Measurements from ENCODE around the gene PCK1.

- TF ChIP-seq, protein P1, sequence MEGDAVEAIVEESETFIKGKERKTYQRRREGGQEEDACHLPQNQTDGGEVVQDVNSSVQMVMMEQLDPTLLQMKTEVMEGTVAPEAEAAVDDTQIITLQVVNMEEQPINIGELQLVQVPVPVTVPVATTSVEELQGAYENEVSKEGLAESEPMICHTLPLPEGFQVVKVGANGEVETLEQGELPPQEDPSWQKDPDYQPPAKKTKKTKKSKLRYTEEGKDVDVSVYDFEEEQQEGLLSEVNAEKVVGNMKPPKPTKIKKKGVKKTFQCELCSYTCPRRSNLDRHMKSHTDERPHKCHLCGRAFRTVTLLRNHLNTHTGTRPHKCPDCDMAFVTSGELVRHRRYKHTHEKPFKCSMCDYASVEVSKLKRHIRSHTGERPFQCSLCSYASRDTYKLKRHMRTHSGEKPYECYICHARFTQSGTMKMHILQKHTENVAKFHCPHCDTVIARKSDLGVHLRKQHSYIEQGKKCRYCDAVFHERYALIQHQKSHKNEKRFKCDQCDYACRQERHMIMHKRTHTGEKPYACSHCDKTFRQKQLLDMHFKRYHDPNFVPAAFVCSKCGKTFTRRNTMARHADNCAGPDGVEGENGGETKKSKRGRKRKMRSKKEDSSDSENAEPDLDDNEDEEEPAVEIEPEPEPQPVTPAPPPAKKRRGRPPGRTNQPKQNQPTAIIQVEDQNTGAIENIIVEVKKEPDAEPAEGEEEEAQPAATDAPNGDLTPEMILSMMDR (conservative IDR thresholded peaks at IDR 0.05), result no peak
- TF ChIP-seq EZH2 (IDR thresholded peaks at IDR 0.05; ENCODE audit: low read depth), result no peak
Measured at GRCh38 chr20:57580478-57581201, 19.7 kb downstream of the PCK1 start.

Measured in PC-9 (cell line).